Measurements from ENCODE around the gene INTS1.

INTS1 gene

GRCh38 chr7:1505731-1506550 is 1.8 kb upstream of the INTS1 start:
- no peak for TF ChIP-seq HDGF (IDR thresholded peaks at IDR 0.05; ENCODE audit: borderline replicate concordance)
- TF ChIP-seq PKNOX1 (IDR thresholded peaks at IDR 0.05): no peak
- no peak for TF ChIP-seq LEF1 (IDR thresholded peaks at IDR 0.05; ENCODE audit: borderline replicate concordance)
- no peak for TF ChIP-seq BHLHE40 (IDR thresholded peaks at IDR 0.05; ENCODE audit: borderline replicate concordance)
- no peak for TF ChIP-seq ELF4 (IDR thresholded peaks at IDR 0.05)
- TF ChIP-seq NFRKB (IDR thresholded peaks at IDR 0.05): no peak
- no peak for DNase-seq (ENCODE audit: extremely low spot score)
- POLR2A ChIA-PET: interaction anchor here (0.9 to 1.8 kb wide), 4 partner anchors 28 to 56 kb away, joined by 3 to 5 read pairs (median 3); no protein-coding TSS in a partner anchor
- CTCF ChIA-PET: interaction anchor here (1.1 kb wide), 1 partner anchor 28 kb away, joined by 3 read pairs; no protein-coding TSS in a partner anchor

- ChIA-PET CTCF (no interaction called here), POLR2A (no interaction called here)
- TF ChIP-seq ARNT (IDR thresholded peaks at IDR 0.05) (no peak), HDGF (IDR thresholded peaks at IDR 0.05; ENCODE audit: borderline replicate concordance) (no peak), FOXM1 (IDR thresholded peaks at IDR 0.05; ENCODE audit: borderline replicate concordance) (no peak), PKNOX1 (IDR thresholded peaks at IDR 0.05) (no peak), CTBP1 (IDR thresholded peaks at IDR 0.05; ENCODE audit: borderline replicate concordance) (no peak), ELF4 (IDR thresholded peaks at IDR 0.05) (no peak), SP1 (IDR thresholded peaks at IDR 0.05) (no peak), LEF1 (IDR thresholded peaks at IDR 0.05; ENCODE audit: borderline replicate concordance) (no peak), ZNF384 (IDR thresholded peaks at IDR 0.05) (no peak)
- DNase-seq (ENCODE audit: extremely low spot score): peak; percentile 30
Measured at GRCh38 chr7:1503390-1503789, 799 bp downstream of the INTS1 start.

GRCh38 chr7:1502845-1503244 is 1.3 kb downstream of the INTS1 start:
- TF ChIP-seq ZNF384 (IDR thresholded peaks at IDR 0.05) (no peak), HDGF (IDR thresholded peaks at IDR 0.05; ENCODE audit: borderline replicate concordance) (no peak), FOXM1 (IDR thresholded peaks at IDR 0.05; ENCODE audit: borderline replicate concordance) (no peak), L3MBTL2 (conservative IDR thresholded peaks at IDR 0.05) (no peak), LEF1 (IDR thresholded peaks at IDR 0.05; ENCODE audit: borderline replicate concordance) (no peak), PKNOX1 (IDR thresholded peaks at IDR 0.05) (no peak), FOXA1 (IDR thresholded peaks at IDR 0.05) (no peak), BHLHE40 (IDR thresholded peaks at IDR 0.05; ENCODE audit: borderline replicate concordance) (no peak)
- ChIA-PET POLR2A (no interaction called here), CTCF (no interaction called here)
- no peak for DNase-seq (ENCODE audit: extremely low spot score)

- no peak for DNase-seq (ENCODE audit: extremely low spot score)
- ChIA-PET CTCF (interaction anchor here (0.7 kb wide), 1 partner anchor 237 kb away, joined by 4 read pairs; no protein-coding TSS in a partner anchor), POLR2A (no interaction called here)
- TF ChIP-seq LEF1 (IDR thresholded peaks at IDR 0.05; ENCODE audit: borderline replicate concordance) (no peak), L3MBTL2 (conservative IDR thresholded peaks at IDR 0.05) (no peak), HDGF (IDR thresholded peaks at IDR 0.05; ENCODE audit: borderline replicate concordance) (no peak), ELF4 (IDR thresholded peaks at IDR 0.05) (no peak), FOXA1 (IDR thresholded peaks at IDR 0.05) (no peak), PKNOX1 (IDR thresholded peaks at IDR 0.05) (no peak), SP1 (IDR thresholded peaks at IDR 0.05) (no peak), BHLHE40 (IDR thresholded peaks at IDR 0.05; ENCODE audit: borderline replicate concordance) (no peak), TARDBP (IDR thresholded peaks at IDR 0.05) (no peak), NFRKB (IDR thresholded peaks at IDR 0.05) (no peak), FOXK2 (IDR thresholded peaks at IDR 0.05) (no peak), SUZ12 (IDR thresholded peaks at IDR 0.05) (no peak), ARNT (IDR thresholded peaks at IDR 0.05) (no peak)
Measured at GRCh38 chr7:1501487-1502270, 2.5 kb downstream of the INTS1 start.

GRCh38 chr7:1500064-1500807 is 4.0 kb downstream of the INTS1 start:
- POLR2A ChIA-PET: no interaction called here
- CTCF ChIA-PET: no interaction called here
- TF ChIP-seq FOXM1 (IDR thresholded peaks at IDR 0.05; ENCODE audit: borderline replicate concordance) (no peak), SUZ12 (IDR thresholded peaks at IDR 0.05) (no peak), L3MBTL2 (conservative IDR thresholded peaks at IDR 0.05) (no peak), CTBP1 (IDR thresholded peaks at IDR 0.05; ENCODE audit: borderline replicate concordance) (no peak), TARDBP (IDR thresholded peaks at IDR 0.05) (no peak), NFRKB (IDR thresholded peaks at IDR 0.05) (no peak), FOXK2 (IDR thresholded peaks at IDR 0.05) (no peak), HDGF (IDR thresholded peaks at IDR 0.05; ENCODE audit: borderline replicate concordance) (no peak), BHLHE40 (IDR thresholded peaks at IDR 0.05; ENCODE audit: borderline replicate concordance) (no peak), LEF1 (IDR thresholded peaks at IDR 0.05; ENCODE audit: borderline replicate concordance) (no peak), ELF4 (IDR thresholded peaks at IDR 0.05) (no peak), SP1 (IDR thresholded peaks at IDR 0.05) (no peak), ARNT (IDR thresholded peaks at IDR 0.05) (no peak), ZNF384 (IDR thresholded peaks at IDR 0.05) (no peak), PKNOX1 (IDR thresholded peaks at IDR 0.05) (no peak), FOXA1 (IDR thresholded peaks at IDR 0.05) (no peak)
- no peak for DNase-seq (ENCODE audit: extremely low spot score)
